ENCODE results near the gene GNG12. TPM values are rescaled to one million over a fixed set of nuclear protein-coding genes. Genes with fewer than 3 reads are reported as not detected.
A peak's percentile ranks its signal among the peaks of the same experiment; 100 is the strongest.
"Not testable (repeated sequence)": the region's sequence is repeated elsewhere in the genome, so short reads cannot be mapped to it uniquely, and the experiment has no call there.

The GNG12 gene
- total and polyA plus RNA-seq, 3 experiments from 2014 or later, result 0.71 to 0.77 TPM; not detected in 1

- H3K9me3 ChIP-seq (ENCODE audit: low read length); H3K36me3 ChIP-seq (ENCODE audit: insufficient read depth, low read length); H3K27ac ChIP-seq (ENCODE audit: low read depth, low read length); H3K4me3 Mint-ChIP-seq; H3K36me3 Mint-ChIP-seq; H3K4me1 ChIP-seq (ENCODE audit: insufficient read depth, low read length); POLR2A ChIA-PET; H3K27me3 ChIP-seq (ENCODE audit: insufficient read depth, low read length, poor library complexity, severe bottlenecking); CTCF ChIA-PET; H3K4me3 ChIP-seq (ENCODE audit: low read length); H3K4me1 Mint-ChIP-seq; H3K9me3 Mint-ChIP-seq; DNase-seq; H3K27ac Mint-ChIP-seq: not testable (repeated sequence)
- peaks cover 10 to 38% of the 10 kb centered on the region in 2 donors for H3K27me3 Mint-ChIP-seq
These were observed 176.1 kb downstream of the GNG12 start for GRCh38 chr1:67657152-67657551.

- Histone ChIP-seq H3K27me3 (ENCODE audit: insufficient read depth, low read length, poor library complexity, severe bottlenecking) (no peaks in the 10 kb centered on the region), H3K4me1 (ENCODE audit: insufficient read depth, low read length) (no peaks in the 10 kb centered on the region), H3K9me3 (ENCODE audit: low read length) (no peaks in the 10 kb centered on the region), H3K4me3 (ENCODE audit: low read length) (no peak overlapping the region), H3K27ac (ENCODE audit: low read depth, low read length) (no peak overlapping the region), H3K36me3 (ENCODE audit: insufficient read depth, low read length) (no peaks in the 10 kb centered on the region)
- Mint-ChIP-seq H3K36me3 (peaks cover 0 to 6% (median 0%) of the 10 kb centered on the region in 3 donors), H3K4me3 (no peak overlapping the region), H3K27me3 (peaks cover 9 to 34% of the 10 kb centered on the region in 2 donors), H3K27ac (no peak overlapping the region), H3K9me3 (no peaks in the 10 kb centered on the region), H3K4me1 (peaks cover 0 to 3% (median 0%) of the 10 kb centered on the region in 3 donors)
- DNase-seq, result no peak
- ChIA-PET CTCF (no interaction called here), POLR2A (no interaction called here)
These were observed 177.7 kb downstream of the GNG12 start for GRCh38 chr1:67655581-67655980.

- H3K4me1 ChIP-seq (ENCODE audit: insufficient read depth, low read length), result no peaks in the 10 kb centered on the region
- no peaks in the 10 kb centered on the region for H3K9me3 ChIP-seq (ENCODE audit: low read length)
- no peaks in the 10 kb centered on the region for H3K36me3 ChIP-seq (ENCODE audit: insufficient read depth, low read length)
- no peaks in the 10 kb centered on the region for H3K9me3 Mint-ChIP-seq
- H3K4me1 Mint-ChIP-seq, result peaks cover 0 to 3% (median 0%) of the 10 kb centered on the region in 3 donors
- CTCF ChIA-PET, result no interaction called here
- H3K36me3 Mint-ChIP-seq, result no peaks in the 10 kb centered on the region
- no peak overlapping the region for H3K4me3 Mint-ChIP-seq
- DNase-seq, result no peak
- no peak overlapping the region for H3K4me3 ChIP-seq (ENCODE audit: low read length)
- no peak overlapping the region for H3K27ac ChIP-seq (ENCODE audit: low read depth, low read length)
- no peaks in the 10 kb centered on the region for H3K27me3 ChIP-seq (ENCODE audit: insufficient read depth, low read length, poor library complexity, severe bottlenecking)
- H3K27ac Mint-ChIP-seq, result no peak overlapping the region
- peaks cover 2 to 17% of the 10 kb centered on the region in 2 donors for H3K27me3 Mint-ChIP-seq
- POLR2A ChIA-PET, result no interaction called here
These were observed 180.0 kb downstream of the GNG12 start for GRCh38 chr1:67653304-67653703.

- H3K4me3 ChIP-seq (ENCODE audit: low read length), result no peak overlapping the region
- no peak overlapping the region for H3K27ac ChIP-seq (ENCODE audit: low read depth, low read length)
- Mint-ChIP-seq H3K9me3 (no peaks in the 10 kb centered on the region), H3K4me3 (no peak overlapping the region), H3K27ac (peak overlapping the region in 1 of 8 donors; percentile 24), H3K27me3 (peaks cover 0 to 14% of the 10 kb centered on the region in 2 donors), H3K4me1 (peaks cover 0 to 3% (median 0%) of the 10 kb centered on the region in 3 donors), H3K36me3 (no peaks in the 10 kb centered on the region)
- DNase-seq, result no peak
- no peaks in the 10 kb centered on the region for H3K9me3 ChIP-seq (ENCODE audit: low read length)
- POLR2A ChIA-PET, result no interaction called here
- H3K36me3 ChIP-seq (ENCODE audit: insufficient read depth, low read length), result no peaks in the 10 kb centered on the region
- H3K27me3 ChIP-seq (ENCODE audit: insufficient read depth, low read length, poor library complexity, severe bottlenecking), result no peaks in the 10 kb centered on the region
- CTCF ChIA-PET, result no interaction called here
- H3K4me1 ChIP-seq (ENCODE audit: insufficient read depth, low read length), result no peaks in the 10 kb centered on the region
These were observed 180.5 kb downstream of the GNG12 start for GRCh38 chr1:67652800-67653199.

Other genes starting within 250 kb of the GNG12 start
- gene GADD45A, start 148.3 kb downstream of the GNG12 start, total RNA-seq, result 10 to 100 TPM; 35.2 to 36.2 TPM
- 9.8 TPM for gene GADD45A, start 148.3 kb downstream of the GNG12 start, polyA plus RNA-seq
- gene DIRAS3, start 217.2 kb upstream of the GNG12 start, total RNA-seq, result under 1 TPM; 0.16 to 0.28 TPM
- gene DIRAS3, start 217.2 kb upstream of the GNG12 start, polyA plus RNA-seq, result not detected